GM12864 (cell line): ENCODE results near the gene TSPAN5.

Experiments
- DNase-seq: peaks from one replicate; pipeline ENCODE4 v3.0.0-alpha.2; 2011; ENCODE audit warnings: low read depth
- H3K4me3 ChIP-seq: 2 replicates; pipeline ENCODE4 v1.5.1; 2011; ENCODE audit warnings: mild to moderate bottlenecking, low read depth, low read length, control low read depth
- TF ChIP-seq, protein P1 (sequence below): IDR thresholded peaks from 2 replicates; pipeline ENCODE4 v1.5.1; 2011; ENCODE audit warnings: low read depth, mild to moderate bottlenecking, moderate library complexity, low read length, control low read depth, inconsistent platforms; ENCODE audit errors: missing control alignments

Gene TSPAN5

DNA sequence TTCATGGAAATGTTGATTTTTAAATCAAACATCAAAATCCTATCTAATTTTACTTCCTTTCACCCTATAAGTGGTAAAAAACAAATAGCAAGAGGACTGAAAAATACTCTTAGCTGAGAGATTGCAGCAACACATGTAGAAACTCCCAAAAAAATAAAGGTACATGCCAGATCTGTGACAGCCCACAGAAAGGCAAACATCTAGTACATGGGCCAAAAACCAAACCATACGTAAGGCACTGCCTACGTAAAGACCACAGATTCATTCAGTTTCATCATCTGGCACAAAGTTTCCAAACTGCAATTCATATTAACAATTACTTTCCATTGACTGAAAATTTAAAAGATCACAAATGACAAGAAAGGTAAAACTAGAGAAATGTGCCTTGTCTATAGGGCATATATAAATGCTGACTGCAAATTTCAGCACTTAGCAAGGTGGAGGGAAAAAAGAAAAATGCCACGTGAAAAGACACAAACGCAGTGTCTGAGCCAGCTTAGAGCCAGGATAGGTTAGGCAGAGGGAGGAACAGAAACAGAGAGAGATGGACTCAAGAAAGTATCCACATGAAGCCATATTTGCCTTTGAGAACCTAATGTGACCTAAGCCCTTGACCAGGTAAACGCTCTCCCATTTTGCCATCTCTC, 88.1 kb downstream of the TSPAN5 start:
- no peak overlapping the region for H3K4me3 ChIP-seq
- TF ChIP-seq, protein P1, sequence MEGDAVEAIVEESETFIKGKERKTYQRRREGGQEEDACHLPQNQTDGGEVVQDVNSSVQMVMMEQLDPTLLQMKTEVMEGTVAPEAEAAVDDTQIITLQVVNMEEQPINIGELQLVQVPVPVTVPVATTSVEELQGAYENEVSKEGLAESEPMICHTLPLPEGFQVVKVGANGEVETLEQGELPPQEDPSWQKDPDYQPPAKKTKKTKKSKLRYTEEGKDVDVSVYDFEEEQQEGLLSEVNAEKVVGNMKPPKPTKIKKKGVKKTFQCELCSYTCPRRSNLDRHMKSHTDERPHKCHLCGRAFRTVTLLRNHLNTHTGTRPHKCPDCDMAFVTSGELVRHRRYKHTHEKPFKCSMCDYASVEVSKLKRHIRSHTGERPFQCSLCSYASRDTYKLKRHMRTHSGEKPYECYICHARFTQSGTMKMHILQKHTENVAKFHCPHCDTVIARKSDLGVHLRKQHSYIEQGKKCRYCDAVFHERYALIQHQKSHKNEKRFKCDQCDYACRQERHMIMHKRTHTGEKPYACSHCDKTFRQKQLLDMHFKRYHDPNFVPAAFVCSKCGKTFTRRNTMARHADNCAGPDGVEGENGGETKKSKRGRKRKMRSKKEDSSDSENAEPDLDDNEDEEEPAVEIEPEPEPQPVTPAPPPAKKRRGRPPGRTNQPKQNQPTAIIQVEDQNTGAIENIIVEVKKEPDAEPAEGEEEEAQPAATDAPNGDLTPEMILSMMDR: no peak
- no peak for DNase-seq

- H3K4me3 ChIP-seq: no peak overlapping the region
- no peak for DNase-seq
- TF ChIP-seq, protein P1: no peak
These were observed 89.3 kb downstream of the TSPAN5 start for GRCh38 chr4:98568941-98569663.

DNA sequence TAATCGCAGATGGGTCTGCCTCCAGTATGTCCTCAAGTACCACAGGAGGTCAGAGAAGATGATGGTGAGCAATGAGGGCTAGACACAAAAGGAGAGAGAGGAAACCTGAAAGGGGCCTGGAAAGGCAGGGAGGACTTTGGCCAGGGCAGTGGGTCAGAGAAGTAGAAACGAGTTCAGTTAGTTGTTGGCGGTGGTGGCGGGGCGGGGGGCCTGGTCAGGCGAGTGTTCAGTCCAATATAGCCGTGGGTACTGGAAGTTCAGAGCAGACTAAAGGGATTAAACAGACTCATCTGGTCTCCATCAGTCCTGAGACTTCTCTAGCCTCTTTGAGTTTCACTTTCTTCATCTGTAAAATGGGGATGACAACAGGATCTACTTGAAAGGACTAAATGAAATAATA, 90.8 kb downstream of the TSPAN5 start:
- TF ChIP-seq, protein P1: no peak
- H3K4me3 ChIP-seq: no peak overlapping the region
- DNase-seq: no peak

DNA sequence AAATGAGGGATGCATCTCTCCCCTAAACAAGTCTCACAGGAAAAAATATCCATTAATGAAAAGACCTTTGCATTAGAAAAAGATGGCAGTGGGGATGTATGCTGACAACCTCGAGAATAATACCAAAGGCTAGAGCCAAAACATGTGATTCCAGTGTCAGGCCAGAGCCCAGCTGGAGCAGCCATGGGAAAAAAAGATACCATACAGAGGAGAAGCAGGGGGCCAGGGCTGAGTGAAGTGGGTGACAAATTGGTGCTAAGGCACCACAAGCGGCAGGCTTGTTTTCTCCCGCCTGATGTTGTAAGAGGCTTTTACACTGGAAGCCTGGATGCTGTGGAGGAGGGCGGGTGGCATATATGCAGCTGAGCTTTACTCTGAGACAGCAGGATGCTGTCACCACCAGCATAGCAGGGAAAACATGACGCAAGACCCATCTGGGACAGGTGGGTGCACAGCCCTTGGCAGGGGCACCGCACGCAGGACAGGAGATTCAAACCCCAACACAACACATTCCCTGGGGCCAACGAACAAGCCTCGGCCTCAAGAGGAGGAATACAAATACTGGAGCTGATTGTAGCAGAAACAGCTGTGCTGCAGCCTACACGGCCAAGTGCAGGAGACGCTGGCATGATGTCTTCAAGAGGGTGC, 91.9 kb downstream of the TSPAN5 start:
- TF ChIP-seq, protein P1: no peak
- no peak for DNase-seq
- H3K4me3 ChIP-seq: no peak overlapping the region

- H3K4me3 ChIP-seq: no peak overlapping the region
- TF ChIP-seq, protein P1: no peak
- DNase-seq: no peak
These were observed 92.6 kb downstream of the TSPAN5 start for GRCh38 chr4:98565681-98566301.

DNA sequence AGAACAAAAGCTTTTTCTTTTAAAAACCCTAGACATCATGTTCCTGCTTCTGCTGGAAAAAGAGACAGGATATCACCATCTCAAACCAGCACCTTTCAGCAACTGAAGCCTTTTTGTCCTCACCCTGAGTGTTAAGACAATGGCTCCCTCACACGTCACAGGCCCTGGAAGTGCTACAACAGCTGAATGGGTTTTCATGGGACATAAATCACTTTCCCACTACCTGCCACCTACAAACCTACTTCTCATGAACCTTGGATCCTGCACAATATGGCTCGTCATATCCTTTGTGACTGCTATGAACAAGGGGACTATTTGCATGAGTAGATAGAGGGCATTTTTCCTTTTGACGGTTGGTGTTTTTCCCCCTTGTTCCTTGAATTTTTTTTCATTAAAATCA, 93.6 kb downstream of the TSPAN5 start:
- H3K4me3 ChIP-seq: no peak overlapping the region
- TF ChIP-seq, protein P1: no peak
- DNase-seq: no peak
